ENCODE results near the gene VPS52. TPM values are rescaled to one million over a fixed set of nuclear protein-coding genes. Genes with fewer than 3 reads are reported as not detected.

VPS52 gene
- total RNA-seq, 2 donors from 2014 or later: 39.0 to 62.8 TPM

GRCh38 chr6:33213166-33213988, 58.3 kb downstream of the VPS52 start:
- DNase-seq (ENCODE audit: low spot score in 2 of 2) (no peak), ATAC-seq (no peak)
- Mint-ChIP-seq H3K36me3 (peaks cover 5 to 15% of the 10 kb centered on the region in 2 donors), H3K9me3 (no peaks in the 10 kb centered on the region), H3K27ac (peak overlapping the region in 1 of 2 donors; percentile 30)

GRCh38 chr6:33212857-33213165, 58.9 kb downstream of the VPS52 start:
- DNase-seq (ENCODE audit: low spot score in 2 of 2) (no peak), ATAC-seq (no peak)
- Mint-ChIP-seq H3K36me3 (peaks cover 5 to 15% of the 10 kb centered on the region in 2 donors), H3K27ac (peak overlapping the region in 1 of 2 donors; percentile 30), H3K9me3 (no peaks in the 10 kb centered on the region)

- Mint-ChIP-seq H3K36me3 (peaks cover 5 to 15% of the 10 kb centered on the region in 2 donors), H3K9me3 (no peaks in the 10 kb centered on the region), H3K27ac (no peak overlapping the region)
- ATAC-seq: no peak
- DNase-seq (ENCODE audit: low spot score in 2 of 2): no peak
Measured at GRCh38 chr6:33211666-33212422, 59.8 kb downstream of the VPS52 start.

GRCh38 chr6:33211136-33211535, 60.5 kb downstream of the VPS52 start:
- no peak for ATAC-seq
- no peak overlapping the region for H3K27ac Mint-ChIP-seq
- H3K36me3 Mint-ChIP-seq: peaks cover 5 to 15% of the 10 kb centered on the region in 2 donors
- H3K9me3 Mint-ChIP-seq: no peaks in the 10 kb centered on the region
- no peak for DNase-seq (ENCODE audit: low spot score in 2 of 2)

- no peak for ATAC-seq
- no peaks in the 10 kb centered on the region for H3K9me3 Mint-ChIP-seq
Measured at GRCh38 chr6:33209856-33210255, 61.8 kb downstream of the VPS52 start.

GRCh38 chr6:33208091-33208967, 63.3 kb downstream of the VPS52 start, which contains the start of gene RING1:
RING1 (plus strand) TSS chr6:33208500; CDS start chr6:33208823, 323 bp downstream.
- Mint-ChIP-seq H3K27ac (peak within 1 kb of the TSS; percentile 93 to 97), H3K9me3 (no peaks in the 10 kb centered on the region), H3K36me3 (peaks cover 11 to 21% of the 10 kb centered on the region in 2 donors)
- DNase-seq (ENCODE audit: low spot score in 2 of 2) (peak; percentile 80 to 87), ATAC-seq (peak; percentile 29 to 46)

More at GRCh38 chr6:33209856-33210255, 61.8 kb downstream of the VPS52 start:
- no peak for DNase-seq (ENCODE audit: low spot score in 2 of 2)
- Mint-ChIP-seq H3K36me3 (peaks cover 5 to 15% of the 10 kb centered on the region in 2 donors), H3K27ac (peak overlapping the region in 1 of 2 donors; percentile 93)

- DNase-seq (ENCODE audit: low spot score in 2 of 2): no peak
- ATAC-seq: no peak
- H3K9me3 Mint-ChIP-seq: no peaks in the 10 kb centered on the region
- H3K36me3 Mint-ChIP-seq: peaks cover 18 to 28% of the 10 kb centered on the region in 2 donors
- H3K27ac Mint-ChIP-seq: peak overlapping the region; percentile 93 to 97
Measured at GRCh38 chr6:33207552-33208090, 64.1 kb downstream of the VPS52 start.

GRCh38 chr6:33206864-33207551, 64.7 kb downstream of the VPS52 start:
- H3K9me3 Mint-ChIP-seq: no peaks in the 10 kb centered on the region
- H3K27ac Mint-ChIP-seq: peak overlapping the region in 1 of 2 donors; percentile 98
- ATAC-seq (no peak), DNase-seq (ENCODE audit: low spot score in 2 of 2) (no peak)
- H3K36me3 Mint-ChIP-seq: peaks cover 24 to 34% of the 10 kb centered on the region in 2 donors

GRCh38 chr6:33206027-33206863, 65.4 kb downstream of the VPS52 start:
- peaks cover 32 to 42% of the 10 kb centered on the region in 2 donors for H3K36me3 Mint-ChIP-seq
- no peaks in the 10 kb centered on the region for H3K9me3 Mint-ChIP-seq
- ATAC-seq: peak in 1 of 2 donors; percentile 3
- peak overlapping the region; percentile 98 to 99 for H3K27ac Mint-ChIP-seq
- no peak for DNase-seq (ENCODE audit: low spot score in 2 of 2)

- Mint-ChIP-seq H3K27ac (peak overlapping the region; percentile 98 to 99), H3K9me3 (no peaks in the 10 kb centered on the region), H3K36me3 (peaks cover 39 to 50% of the 10 kb centered on the region in 2 donors)
- DNase-seq (ENCODE audit: low spot score in 2 of 2) (peak; percentile 69 to 86), ATAC-seq (peak; percentile 68 to 73)
Measured at GRCh38 chr6:33205191-33206026, 66.3 kb downstream of the VPS52 start.

- Mint-ChIP-seq H3K9me3 (no peaks in the 10 kb centered on the region), H3K27ac (peak within 1 kb of the TSS; percentile 98 to 99), H3K36me3 (peaks cover 35 to 47% of the 10 kb centered on the region in 2 donors)
- DNase-seq (ENCODE audit: low spot score in 2 of 2) (peak; percentile 87 to 93), ATAC-seq (peak; percentile 43 to 59)
Measured at GRCh38 chr6:33204415-33205190, 67.1 kb downstream of the VPS52 start, which contains the start of gene HSD17B8. HSD17B8 (plus strand) TSS chr6:33204655; CDS start chr6:33204669, 14 bp downstream.

- H3K36me3 Mint-ChIP-seq: peaks cover 34 to 44% of the 10 kb centered on the region in 2 donors
- peak overlapping the region; percentile 66 to 98 for H3K27ac Mint-ChIP-seq
- DNase-seq (ENCODE audit: low spot score in 2 of 2) (no peak), ATAC-seq (no peak)
- no peaks in the 10 kb centered on the region for H3K9me3 Mint-ChIP-seq
Measured at GRCh38 chr6:33204165-33204414, 67.6 kb downstream of the VPS52 start.

- DNase-seq (ENCODE audit: low spot score in 2 of 2): no peak
- no peak for ATAC-seq
- peaks cover 34 to 44% of the 10 kb centered on the region in 2 donors for H3K36me3 Mint-ChIP-seq
- H3K9me3 Mint-ChIP-seq: no peaks in the 10 kb centered on the region
- peak overlapping the region; percentile 66 to 98 for H3K27ac Mint-ChIP-seq
Measured at GRCh38 chr6:33203443-33204164, 68.1 kb downstream of the VPS52 start.
